ENCODE data around the gene BAZ1A.
"Not testable (repeated sequence)": the region's sequence is repeated elsewhere in the genome, so short reads cannot be mapped to it uniquely, and the experiment has no call there.

BAZ1A gene

DNA sequence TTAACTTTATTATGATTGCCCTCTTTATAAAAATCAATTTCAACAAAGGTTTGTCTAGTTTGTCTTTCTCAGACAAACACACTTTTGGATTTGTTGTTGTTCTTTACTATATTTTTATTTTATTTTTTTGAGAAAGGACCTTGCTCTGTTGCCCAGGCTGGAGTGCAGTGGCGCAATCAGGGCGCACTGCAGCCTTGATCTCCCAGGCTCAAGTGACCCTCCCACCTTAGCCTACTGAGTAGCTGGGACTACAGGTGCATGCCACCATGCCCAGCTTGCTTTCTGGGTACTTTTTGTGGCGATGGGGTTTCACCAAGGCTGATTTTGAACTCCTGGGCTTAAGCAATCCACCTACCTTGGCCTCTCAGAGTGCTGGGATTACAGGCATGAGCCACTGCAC, 96.4 kb downstream of the BAZ1A start:
- DNase-seq: no peak

DNA sequence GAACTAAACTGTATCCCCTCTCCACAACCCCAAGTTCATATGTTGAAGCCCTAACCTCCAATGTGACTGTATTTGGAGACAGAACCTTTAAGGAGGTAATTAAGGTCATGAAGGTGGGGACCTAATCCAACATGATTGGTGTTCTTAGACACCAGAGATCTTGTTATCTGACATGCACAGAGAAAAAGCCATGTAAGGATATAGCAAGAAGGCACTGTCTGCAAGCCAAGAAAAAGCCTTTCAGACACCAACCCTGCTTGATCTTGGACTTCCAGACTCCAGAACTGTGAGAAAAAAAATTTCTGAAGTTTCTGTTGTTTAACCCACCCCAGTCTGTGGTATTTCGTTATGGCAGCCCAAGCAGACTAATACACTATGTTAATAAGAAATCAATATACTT, 98.5 kb downstream of the BAZ1A start:
- DNase-seq: no peak

DNA sequence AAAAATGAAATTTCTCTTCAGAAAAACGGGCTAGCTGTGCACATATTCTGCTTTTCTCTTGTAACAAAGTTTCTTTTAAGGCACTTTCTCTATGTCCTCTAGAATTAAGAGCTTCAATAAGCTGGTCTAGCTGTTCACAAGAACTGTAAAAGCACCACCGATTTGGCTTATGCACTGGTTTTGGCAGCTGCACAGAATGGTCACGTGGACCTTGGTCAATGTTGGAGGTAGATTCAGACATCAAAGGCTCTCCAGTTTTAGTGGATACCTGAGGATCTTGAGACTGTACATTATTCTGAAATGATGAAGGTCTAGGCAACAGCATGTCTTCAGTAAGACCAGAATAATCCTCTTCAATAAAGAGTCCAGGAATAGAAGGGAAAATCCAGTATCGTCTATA, 99.2 kb downstream of the BAZ1A start:
- DNase-seq: no peak

DNA sequence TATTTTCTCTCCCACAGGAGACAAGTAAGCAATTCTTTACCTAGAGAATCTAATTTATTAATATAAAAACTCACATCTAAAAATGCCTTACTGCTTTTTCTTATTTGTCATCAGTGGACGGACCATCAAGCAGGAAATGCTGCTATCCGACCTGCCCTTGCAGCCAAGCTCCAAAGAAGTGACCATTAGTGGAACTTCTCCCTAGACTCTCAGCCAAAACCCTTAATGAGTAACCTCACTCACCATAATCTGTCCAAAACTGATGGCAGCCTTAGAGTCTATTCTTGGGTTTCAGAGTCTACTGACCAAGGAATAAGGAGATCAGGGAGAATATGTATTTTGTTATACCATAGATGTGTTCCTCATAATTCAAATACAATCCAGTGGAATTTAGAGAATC, 99.8 kb downstream of the BAZ1A start:
- no peak for DNase-seq

DNA sequence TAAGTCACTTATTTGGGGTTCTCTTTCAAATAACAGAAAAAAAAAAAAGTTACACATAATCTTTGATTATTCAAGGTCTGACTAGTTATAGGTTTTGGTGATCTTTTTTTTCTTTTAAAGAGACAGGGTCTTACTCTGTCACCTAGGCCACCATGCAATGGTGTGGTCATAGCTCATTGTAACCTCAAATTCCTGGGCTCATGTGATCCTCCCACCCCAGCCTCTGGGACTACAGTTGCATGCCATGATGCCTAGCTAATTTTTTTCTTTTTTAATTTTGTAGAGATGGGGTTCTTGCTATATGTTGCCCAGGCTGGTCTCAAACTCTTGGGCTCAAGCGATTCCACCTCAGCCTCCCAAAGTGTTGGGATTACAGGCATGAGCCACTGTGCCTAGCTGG, 104.3 kb downstream of the BAZ1A start:
- DNase-seq: no peak

DNA sequence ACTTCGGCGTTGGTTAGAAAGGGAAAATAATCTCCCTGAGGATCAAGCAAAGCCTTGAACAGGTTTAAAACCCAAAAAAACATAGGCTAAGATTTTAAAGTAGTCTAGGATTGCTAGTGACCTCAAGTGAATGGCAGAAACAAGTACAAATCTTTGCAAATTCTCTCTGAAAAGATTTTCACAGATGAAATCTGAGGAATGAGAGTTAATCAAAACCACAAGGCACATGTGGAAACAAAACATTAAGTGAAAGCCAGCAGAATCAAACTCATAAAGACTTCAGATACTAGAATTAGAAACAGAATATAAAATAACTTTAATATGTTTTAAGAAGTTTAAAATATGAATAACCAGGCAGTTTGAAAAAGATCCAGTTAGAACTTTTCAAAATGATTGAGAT, 108.6 kb downstream of the BAZ1A start:
- no peak for DNase-seq

DNA sequence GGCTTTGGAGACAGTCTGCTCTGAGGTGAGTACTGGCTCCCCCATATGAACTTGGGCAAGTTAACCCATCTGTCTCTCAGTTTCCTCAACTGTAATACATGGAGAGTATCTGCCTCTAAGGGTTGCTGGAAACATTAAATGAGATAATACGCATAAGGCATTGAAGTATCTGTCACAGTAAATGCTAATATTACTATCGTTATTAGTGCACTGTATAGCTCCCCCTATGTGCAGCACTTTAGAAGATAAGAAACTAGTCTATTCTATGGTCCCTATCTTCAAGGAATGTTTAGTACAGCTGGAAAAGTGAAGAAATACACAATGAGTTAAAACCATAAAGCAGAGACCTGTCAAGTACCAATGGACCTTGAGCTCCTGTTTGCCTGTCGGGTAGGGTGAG, 109.1 kb downstream of the BAZ1A start:
- no peak for DNase-seq

DNA sequence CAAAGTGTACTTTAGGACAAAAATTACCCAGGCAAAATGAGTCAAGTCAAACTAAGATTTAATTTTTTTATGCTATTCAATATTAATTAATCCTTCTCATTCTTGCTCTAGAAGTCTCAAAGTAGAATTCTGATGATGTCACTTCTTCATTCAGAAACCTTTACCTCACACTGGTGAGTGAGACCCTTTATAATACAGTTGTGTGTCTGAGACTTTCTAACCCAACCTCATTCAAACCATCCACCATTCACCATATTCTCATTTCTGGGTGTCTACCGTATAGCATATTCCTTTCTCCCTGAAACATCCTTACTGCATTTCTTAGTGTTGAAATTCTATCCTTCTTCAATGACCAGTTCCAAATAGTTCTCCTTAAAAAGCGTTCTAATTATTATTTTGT, 119.9 kb downstream of the BAZ1A start:
- DNase-seq: no peak

DNA sequence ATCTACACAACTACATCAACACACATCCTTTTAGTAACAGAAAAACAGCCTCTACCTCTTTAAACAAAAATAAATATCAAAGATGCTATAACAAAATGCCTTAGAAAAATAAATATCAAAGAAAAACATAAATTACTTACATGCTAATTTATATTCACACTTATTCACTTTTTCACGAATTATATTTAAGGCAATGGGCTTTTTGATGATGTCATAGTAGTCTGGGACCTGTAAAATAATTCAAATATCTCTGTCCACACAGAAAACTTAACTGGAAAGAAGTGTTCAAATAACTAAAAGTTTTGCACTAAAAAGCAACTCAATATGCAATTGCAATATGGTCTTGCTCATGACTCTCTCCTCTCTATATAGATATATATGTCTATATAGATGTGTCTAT, 120.5 kb downstream of the BAZ1A start:
- DNase-seq: no peak

DNA sequence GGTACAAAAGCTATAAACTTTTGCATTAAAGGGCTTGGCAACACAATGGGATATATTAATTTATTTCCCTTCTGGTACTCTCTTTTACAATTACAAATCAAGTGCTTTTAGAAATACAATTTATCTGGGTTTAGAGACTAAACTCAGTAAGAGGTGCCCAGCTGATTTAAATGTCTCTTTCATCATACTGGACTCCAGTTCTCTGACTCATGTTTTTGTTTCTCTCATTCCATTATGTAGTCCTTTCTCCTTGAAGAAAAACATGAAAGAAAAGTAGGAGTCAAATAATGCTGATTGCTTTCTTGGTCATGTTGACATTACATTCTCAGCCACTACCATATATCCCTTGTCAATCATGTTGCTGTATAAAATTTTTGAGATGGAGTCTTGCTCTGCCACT, 124.5 kb downstream of the BAZ1A start:
- DNase-seq: no peak

DNA sequence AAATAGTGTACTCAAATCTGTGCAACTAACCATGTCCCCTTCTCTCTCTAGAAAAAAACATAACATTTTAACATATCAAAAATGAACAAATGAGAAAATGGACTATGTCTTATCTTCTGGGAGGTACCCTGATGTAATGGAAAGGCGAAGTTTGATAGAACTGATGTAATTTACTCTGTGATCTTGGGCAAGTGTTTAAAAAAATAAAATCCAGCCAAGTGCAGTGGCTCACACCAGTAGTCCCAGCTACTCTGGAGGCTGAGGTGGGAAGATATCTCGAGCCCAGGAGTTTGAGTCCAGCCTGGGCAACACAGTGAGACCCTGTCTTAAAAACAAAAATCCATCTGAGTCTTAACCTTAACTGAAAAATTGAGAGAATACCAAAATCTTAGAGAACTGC, 124.9 kb downstream of the BAZ1A start:
- no peak for DNase-seq

DNA sequence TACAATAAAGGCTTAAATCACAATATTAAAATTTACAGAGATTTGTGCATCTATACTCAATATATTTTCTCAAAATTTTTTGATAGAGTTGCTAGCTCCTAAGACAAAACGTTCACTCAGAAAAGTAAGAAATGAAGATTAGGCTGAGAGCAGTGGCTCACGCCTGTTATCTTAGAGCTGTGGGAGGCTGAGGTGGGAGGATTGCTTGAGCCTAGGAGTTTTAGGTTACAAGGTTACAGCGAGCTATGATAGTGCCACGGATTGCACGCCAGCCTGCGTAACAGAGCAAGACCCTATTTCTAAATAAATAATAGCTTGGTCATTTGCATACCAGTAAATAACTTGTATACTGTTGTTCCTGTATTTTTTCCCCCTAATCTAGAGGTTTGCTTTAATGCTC, 125.8 kb downstream of the BAZ1A start:
- DNase-seq: no peak

DNA sequence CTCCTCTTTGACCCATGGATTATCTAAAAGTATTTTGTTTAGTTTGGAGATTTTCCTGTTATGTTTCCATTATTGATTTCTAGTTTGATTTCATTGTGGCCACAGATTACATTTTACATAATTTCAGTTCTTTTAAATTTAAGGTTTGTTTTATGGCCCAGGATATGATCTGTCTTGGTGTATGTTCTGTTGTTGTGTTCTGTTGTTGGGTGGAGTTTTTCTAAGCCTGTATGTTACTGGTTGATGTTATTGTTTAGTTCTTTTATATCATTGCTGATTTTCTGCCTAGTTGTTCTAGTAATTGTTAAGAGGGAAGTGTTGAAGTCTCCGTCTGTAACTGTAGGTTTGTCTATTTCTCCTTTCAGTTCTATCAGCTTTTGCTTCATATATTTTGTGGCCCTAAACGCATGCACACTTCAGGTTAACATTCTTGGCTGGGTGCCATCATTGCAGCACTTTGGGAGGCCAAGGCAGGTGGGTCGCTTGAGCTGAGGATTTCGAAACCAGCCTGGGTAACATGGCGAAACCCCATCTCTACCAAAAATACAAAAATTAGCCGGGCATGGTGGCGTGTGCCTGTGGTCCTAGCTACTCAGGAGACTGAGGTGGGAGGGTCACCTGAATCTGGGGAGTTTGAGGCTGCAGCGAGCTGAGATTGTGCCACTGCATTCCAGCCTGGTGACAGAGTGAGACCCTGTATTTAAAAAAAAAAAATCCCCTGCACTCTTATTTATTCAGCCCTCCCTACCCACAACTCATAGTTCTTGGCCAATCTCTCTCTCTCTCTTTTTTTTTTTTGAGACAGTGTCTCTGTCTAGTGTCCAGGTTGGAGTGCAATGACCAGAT, 132.7 kb downstream of the BAZ1A start:
- DNase-seq: no peak

DNA sequence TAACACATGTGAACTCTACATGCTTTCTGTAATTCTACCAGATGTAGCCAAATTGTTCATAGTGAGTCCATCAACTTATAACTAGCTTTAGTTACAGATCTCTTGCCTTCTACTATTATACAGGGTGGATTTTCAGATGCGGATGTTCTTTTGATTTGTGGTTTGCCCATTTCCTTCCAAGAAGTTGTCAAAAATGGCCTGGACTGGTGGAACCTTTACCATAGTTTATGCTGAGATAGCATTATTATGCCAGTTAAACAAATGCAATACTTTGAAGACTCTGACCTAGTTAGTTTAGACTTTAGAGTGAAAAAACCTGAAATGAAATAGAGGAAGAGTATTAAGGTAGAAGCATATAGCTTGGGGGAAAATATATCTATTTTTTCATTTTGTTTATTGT, 133.3 kb downstream of the BAZ1A start:
- DNase-seq: no peak

DNA sequence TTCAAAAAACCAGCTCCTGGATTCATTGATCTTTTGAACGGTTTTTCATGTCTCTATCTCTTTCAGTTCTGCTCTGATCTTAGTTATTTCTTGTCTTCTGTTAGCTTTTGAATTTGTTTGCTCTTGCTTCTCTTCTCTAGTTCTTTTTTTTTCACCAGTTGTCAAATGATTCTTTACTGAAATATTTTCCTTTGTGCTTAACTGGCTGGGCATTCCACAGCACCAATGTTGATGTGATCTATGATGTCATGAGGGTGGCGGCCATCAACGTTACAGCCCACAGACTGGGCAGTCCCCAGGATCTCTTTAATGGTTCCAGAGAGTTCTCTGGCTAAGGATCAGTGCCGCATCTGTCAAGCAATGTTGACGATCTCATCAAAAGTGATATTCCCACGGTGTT, 135.0 kb downstream of the BAZ1A start:
- not testable (repeated sequence) for DNase-seq

DNA sequence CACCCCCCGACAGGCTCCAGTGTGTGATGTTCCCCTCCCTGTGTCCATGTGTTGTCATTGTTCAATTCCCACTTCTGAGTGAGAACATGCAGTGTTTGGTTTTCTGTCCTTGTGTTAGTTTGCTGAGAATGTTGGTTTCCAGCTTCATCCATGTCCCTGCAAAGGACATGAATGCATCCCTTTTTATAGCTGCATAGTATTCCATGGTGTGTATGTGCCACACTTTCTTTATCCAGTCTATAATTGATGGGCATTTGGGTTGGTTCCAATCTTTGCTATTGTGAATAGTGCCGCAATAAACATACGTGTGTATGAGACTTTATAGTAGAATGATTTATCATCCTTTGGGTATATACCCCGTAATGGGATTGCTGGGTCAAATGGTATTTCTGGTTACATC, 138.1 kb downstream of the BAZ1A start:
- DNase-seq: not testable (repeated sequence)

DNA sequence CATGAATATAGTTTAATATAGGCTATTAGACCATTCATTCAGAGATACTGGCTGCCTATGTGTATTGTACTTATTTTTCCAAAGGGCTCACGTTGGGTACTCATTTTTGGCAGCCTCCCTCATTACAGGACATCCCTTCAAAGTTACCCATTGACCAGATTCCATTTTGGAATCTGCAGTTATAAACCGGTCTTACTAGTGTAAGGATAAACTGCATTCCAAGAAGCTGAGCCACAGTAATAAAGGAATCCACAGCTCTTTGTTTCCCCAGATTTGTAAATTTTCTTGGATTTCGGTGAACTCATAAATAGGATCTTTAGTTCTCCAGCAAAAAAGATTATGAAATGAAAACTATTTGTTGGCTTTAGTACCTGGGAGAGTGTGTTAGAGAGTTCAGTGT, 141.9 kb downstream of the BAZ1A start:
- DNase-seq: no peak

DNA sequence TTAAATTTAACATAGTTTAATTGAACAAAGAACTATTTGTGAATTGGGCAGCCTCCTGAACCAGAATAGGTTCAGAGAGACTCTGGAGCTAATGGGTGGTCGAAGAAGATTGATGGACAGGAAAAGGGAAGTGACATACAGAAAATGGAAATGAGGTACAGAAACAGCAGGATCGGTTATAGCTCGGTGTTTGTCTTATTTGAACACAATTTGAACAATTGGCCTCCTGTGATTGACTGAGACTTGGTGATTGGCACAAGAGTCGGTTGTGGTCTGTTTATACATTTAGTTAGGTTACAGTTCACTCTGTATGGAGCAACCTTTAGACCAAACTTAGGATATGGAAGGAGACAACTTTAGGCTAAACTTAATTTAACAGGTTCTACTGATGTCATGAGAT, 142.4 kb downstream of the BAZ1A start:
- DNase-seq: no peak

DNA sequence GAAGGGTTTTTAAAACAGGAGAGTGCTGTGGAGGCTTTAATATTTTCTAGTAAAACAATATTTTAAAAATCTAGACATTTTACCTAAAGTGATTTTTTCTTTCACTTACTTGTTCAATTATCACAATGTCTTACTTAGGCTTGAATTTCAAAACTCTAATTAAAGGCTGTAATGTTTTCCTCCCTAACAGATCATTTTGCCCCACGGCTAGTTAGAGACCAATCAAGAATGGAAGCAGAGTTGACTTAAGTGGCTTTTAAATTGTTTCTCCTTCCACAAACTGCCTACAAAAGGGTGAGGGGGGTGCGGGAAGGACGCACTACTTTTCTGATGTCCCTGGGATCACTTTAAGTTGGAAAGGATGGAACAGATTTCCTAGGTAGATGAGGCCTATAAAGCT, 151.3 kb downstream of the BAZ1A start:
- DNase-seq: no peak

DNA sequence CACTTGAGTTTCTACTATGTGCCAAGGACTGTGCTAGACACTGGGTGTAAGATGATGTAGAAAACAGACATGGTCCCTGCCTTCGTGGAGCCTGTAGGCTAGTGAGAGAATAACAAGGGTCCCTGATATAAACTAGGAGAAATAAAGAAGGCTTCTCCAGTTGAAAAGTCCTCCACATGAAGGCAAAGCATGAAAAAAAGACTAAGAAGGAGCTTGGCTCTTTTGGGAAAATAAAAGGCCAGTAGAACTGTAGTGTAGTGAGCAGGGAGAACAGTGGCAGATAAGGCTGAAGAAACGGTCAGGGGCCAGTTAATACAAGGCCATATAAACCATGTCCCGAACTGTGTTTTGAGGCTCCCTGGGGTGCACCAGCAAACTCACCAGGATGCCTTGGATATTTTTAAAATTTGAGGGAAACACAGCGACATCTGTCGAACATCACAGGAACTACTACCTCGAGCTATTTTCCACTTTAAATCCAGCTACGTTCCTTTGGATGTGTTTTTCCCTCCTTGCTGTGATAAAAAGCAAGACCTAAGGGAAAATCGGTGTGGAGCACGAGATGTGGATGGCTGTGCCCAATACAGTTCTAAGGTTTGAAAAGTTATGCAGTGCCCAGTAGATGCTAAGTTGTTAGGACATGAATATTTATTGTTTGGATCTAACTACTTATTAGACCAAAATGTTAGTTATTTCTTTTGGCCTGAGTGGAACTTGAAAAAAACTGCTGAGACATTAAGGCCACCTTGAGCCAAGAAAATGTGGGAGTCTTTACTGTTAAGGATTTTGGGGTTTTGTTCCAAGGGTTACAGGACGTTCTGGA, 152.2 kb downstream of the BAZ1A start:
- peak; percentile 1 to 28 for DNase-seq

DNA sequence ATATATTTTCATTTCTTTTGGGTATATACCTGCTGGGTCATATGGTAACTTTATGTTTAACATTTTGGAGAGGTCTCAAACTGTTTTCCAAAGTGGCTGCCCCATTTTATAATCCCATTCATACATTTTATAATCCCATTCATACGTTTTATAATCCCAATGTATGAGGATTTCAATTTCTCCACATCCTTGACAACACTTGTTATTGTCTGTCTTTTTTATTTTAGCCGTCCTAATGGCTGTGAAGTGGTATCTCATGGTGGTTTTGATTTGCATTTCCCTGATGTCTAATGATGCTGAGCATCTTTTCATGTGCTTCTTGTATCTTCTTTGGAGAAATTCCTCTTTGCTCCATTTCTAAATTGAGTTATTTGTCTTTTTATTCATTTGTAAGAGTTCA, 154.0 kb downstream of the BAZ1A start:
- no peak for DNase-seq

DNA sequence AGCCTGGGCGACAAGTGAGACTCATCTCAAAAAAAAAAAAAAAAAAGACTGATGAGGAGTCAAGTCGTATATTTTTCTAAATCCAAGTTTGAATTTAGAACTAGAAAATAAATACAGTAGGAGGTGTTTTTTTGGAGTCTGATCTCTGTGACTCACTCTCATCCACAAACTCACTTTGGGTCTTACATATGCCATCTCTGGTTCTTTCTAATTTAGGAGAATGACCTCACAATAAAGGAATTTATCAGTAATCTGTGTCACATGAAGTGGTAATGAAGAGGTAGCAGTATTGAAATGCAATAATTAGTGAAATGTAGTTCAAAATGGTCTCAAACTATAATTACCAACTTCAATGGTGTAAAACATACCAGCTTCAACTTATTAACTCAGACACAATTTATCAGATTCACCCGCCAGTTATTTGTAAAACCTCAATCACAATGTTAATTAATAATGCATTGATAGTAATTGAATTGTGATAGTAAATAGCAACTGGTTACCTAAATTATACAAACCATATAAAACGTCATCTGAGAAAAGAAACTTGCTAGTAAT, 156.3 kb downstream of the BAZ1A start:
- no peak for DNase-seq

DNA sequence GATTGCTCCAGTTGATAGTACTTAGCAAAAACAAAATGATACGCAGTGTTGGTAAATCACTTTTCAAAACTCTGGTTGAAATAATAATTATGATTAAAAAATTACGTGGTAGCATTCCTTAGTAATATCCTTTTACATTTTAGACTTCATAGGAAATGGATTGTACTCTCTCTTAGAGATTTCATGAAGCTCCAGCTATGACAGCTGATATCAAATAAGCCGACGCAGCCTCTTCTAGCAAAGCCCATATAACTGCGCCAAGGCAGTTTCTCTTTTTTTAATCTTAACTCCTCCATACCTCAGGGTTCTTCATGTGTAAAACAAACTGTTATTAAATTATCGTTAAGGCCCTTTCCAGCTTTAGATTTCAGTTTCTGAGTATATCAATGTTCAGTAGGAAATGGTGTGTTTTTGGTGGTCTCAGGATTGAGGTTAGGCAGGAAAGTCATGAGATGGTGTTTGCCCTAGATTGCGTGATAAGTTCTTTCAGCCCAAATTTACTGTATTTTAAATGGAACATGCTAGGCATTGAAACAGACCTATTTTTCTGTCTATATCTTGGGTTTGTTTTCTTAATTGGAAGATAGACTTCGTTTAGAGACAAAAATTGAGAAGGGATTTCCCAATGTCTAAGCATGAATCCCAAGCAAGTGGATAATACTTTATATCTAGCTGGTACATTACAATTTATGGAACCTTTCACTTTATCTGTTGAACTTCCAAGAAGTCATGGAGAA, 159.9 kb downstream of the BAZ1A start:
- DNase-seq: no peak

Measured in bone marrow (tissue), 2 donors.